Measurements from ENCODE around the gene PITPNC1. TPM values are rescaled to one million over a fixed set of nuclear protein-coding genes. Genes with fewer than 3 reads are reported as not detected.
A peak's percentile ranks its signal among the peaks of the same experiment; 100 is the strongest.
"Not testable (repeated sequence)": the region's sequence is repeated elsewhere in the genome, so short reads cannot be mapped to it uniquely, and the experiment has no call there.

Gene PITPNC1
- total RNA-seq, 1 experiment from 2014 or later = 34.5 TPM

- DNase-seq (ENCODE audit: extremely low read depth, low read depth) = no peak
These were observed 323.6 kb downstream of the PITPNC1 start for GRCh38 chr17:67700725-67701119.

GRCh38 chr17:67702861-67703260 is 325.8 kb downstream of the PITPNC1 start:
- DNase-seq (ENCODE audit: extremely low read depth, low read depth) = not testable (repeated sequence)

- DNase-seq (ENCODE audit: extremely low read depth, low read depth) = no peak
These were observed 330.4 kb downstream of the PITPNC1 start for GRCh38 chr17:67707442-67707841.

GRCh38 chr17:67708378-67708777 is 331.3 kb downstream of the PITPNC1 start:
- no peak for DNase-seq (ENCODE audit: extremely low read depth, low read depth)

- no peak for DNase-seq (ENCODE audit: extremely low read depth, low read depth)
These were observed 334.8 kb downstream of the PITPNC1 start for GRCh38 chr17:67711916-67712315.

- DNase-seq (ENCODE audit: extremely low read depth, low read depth) = no peak
These were observed 335.3 kb downstream of the PITPNC1 start for GRCh38 chr17:67712375-67712774.

- DNase-seq (ENCODE audit: extremely low read depth, low read depth) = no peak
These were observed 336.1 kb downstream of the PITPNC1 start for GRCh38 chr17:67713169-67713568.

- DNase-seq (ENCODE audit: extremely low read depth, low read depth) = no peak
These were observed 339.3 kb downstream of the PITPNC1 start for GRCh38 chr17:67716405-67716798.

- no peak for DNase-seq (ENCODE audit: extremely low read depth, low read depth)
These were observed 340.1 kb downstream of the PITPNC1 start for GRCh38 chr17:67717192-67717623.

- DNase-seq (ENCODE audit: extremely low read depth, low read depth) = peak; percentile 98
These were observed 340.7 kb downstream of the PITPNC1 start, which contains the start of gene NOL11 for GRCh38 chr17:67717624-67718324. Gene NOL11, plus strand, starts transcription at chr17:67717936. Its CDS starts 12 bp downstream, at chr17:67717948.

- peak; percentile 17 for DNase-seq (ENCODE audit: extremely low read depth, low read depth)
These were observed 341.4 kb downstream of the PITPNC1 start for GRCh38 chr17:67718325-67718941.

- DNase-seq (ENCODE audit: extremely low read depth, low read depth) = no peak
These were observed 348.3 kb downstream of the PITPNC1 start for GRCh38 chr17:67725373-67725791.

- no peak for DNase-seq (ENCODE audit: extremely low read depth, low read depth)
These were observed 348.7 kb downstream of the PITPNC1 start for GRCh38 chr17:67725807-67726206.

GRCh38 chr17:67727152-67728039 is 350.3 kb downstream of the PITPNC1 start:
- DNase-seq (ENCODE audit: extremely low read depth, low read depth) = not testable (repeated sequence)

GRCh38 chr17:67729903-67730302 is 352.8 kb downstream of the PITPNC1 start:
- no peak for DNase-seq (ENCODE audit: extremely low read depth, low read depth)

- no peak for DNase-seq (ENCODE audit: extremely low read depth, low read depth)
These were observed 353.6 kb downstream of the PITPNC1 start for GRCh38 chr17:67730731-67731130.

- no peak for DNase-seq (ENCODE audit: extremely low read depth, low read depth)
These were observed 356.4 kb downstream of the PITPNC1 start for GRCh38 chr17:67733449-67733848.

- DNase-seq (ENCODE audit: extremely low read depth, low read depth) = no peak
These were observed 360.1 kb downstream of the PITPNC1 start for GRCh38 chr17:67737145-67737544.

- no peak for DNase-seq (ENCODE audit: extremely low read depth, low read depth)
These were observed 364.9 kb downstream of the PITPNC1 start for GRCh38 chr17:67742025-67742424.
